ENCODE measurements around the gene TIMM23. TPM values are rescaled to one million over a fixed set of nuclear protein-coding genes. Genes with fewer than 3 reads are reported as not detected.

The TIMM23 gene
- polyA plus RNA-seq, 2 of the 4 experiments (the other 2 are of a cell fraction), result 134 to 202 TPM

GRCh38 chr10:46052791-46053375, 80.6 kb downstream of the TIMM23 start:
- ATAC-seq, result peak; percentile 18 to 36; a peak in 1 of 6 replicates
- no peaks in the 10 kb centered on the region for H3K9me3 ChIP-seq
- peaks cover 6% of the 10 kb centered on the region; the same call in 1 of the 3 replicates for H3K4me1 ChIP-seq
- CTCF ChIA-PET, result interaction anchor here (1.0 to 1.6 kb wide), 2 partner anchors 21 to 23 kb away, joined by 3 read pairs; no protein-coding TSS in a partner anchor
- POLR2A ChIA-PET, result no interaction called here
- H3K4me2 ChIP-seq, result no peak overlapping the region
- no peak for FAIRE-seq
- no peak for DNase-seq (ENCODE audit: low read depth in 1 of 2, low spot score in 1 of 2)
- TF ChIP-seq CTCF (IDR thresholded peaks at IDR 0.05) (no peak), MYC (IDR thresholded peaks at IDR 0.05; ENCODE audit: borderline replicate concordance, low read length) (no peak), EHF (CRISPR knock-in tag; IDR thresholded peaks at IDR 0.05) (no peak), ZNF302 (CRISPR knock-in tag; IDR thresholded peaks at IDR 0.05) (no peak), SMC3 (IDR thresholded peaks at IDR 0.05) (no peak), FOSL2 (IDR thresholded peaks at IDR 0.05) (no peak), FOSL2 (CRISPR knock-in tag; IDR thresholded peaks at IDR 0.05) (no peak), HMGXB4 (CRISPR knock-in tag; IDR thresholded peaks at IDR 0.05; ENCODE audit: borderline replicate concordance) (no peak), ZFP36 (IDR thresholded peaks at IDR 0.05; ENCODE audit: borderline replicate concordance, partially characterized antibody) (no peak), EHMT2 (IDR thresholded peaks at IDR 0.05; ENCODE audit: low read depth) (no peak), MAZ (IDR thresholded peaks at IDR 0.05; ENCODE audit: borderline replicate concordance, low read depth, low read length) (no peak), FOXS1 (CRISPR knock-in tag; IDR thresholded peaks at IDR 0.05) (no peak), ZSCAN20 (CRISPR knock-in tag; IDR thresholded peaks at IDR 0.05) (no peak), KDM5A (IDR thresholded peaks at IDR 0.05) (no peak), RCOR1 (IDR thresholded peaks at IDR 0.05; ENCODE audit: low read depth, low read length) (no peak), TP53 (CRISPR knock-in tag; IDR thresholded peaks at IDR 0.05) (no peak), POLR2A (IDR thresholded peaks at IDR 0.05; ENCODE audit: low read length) (no peak), POLR2AphosphoS2 (conservative IDR thresholded peaks at IDR 0.05; ENCODE audit: low read length) (no peak)
- H3K27ac ChIP-seq, result no peak overlapping the region
- 75% methylated on average over 6 of the region's 6 CpGs for WGBS (ENCODE audit: missing lambda C conversion rate)
- H3K4me3 ChIP-seq, result no peak overlapping the region

Small RNA genes within 50 kb of the gene (small RNA-seq; reads per million reads assigned to genes)
- gene SNORA74C-1, result 0 reads per million in 6 experiments

Other genes starting within 250 kb of the TIMM23 start
- gene WASHC2C, start 245.2 kb upstream of the TIMM23 start, polyA plus RNA-seq (2011; rRNA removed), result 27.7 and 38.7 TPM in 2 replicates
- 19.8 to 24.9 TPM (median 24.7 TPM) in 3 replicates for gene WASHC2C, start 245.2 kb upstream of the TIMM23 start, polyA plus RNA-seq (2017; fragmentation: RNase III; extraction: RNeasy Plus Mini Kit Qiagen cat#74134 plus additional on column Dnase treatment)
- gene AGAP4, start 125.0 kb upstream of the TIMM23 start, polyA plus RNA-seq (2011; rRNA removed), result 12.2 TPM in 2 replicates
- gene AGAP4, start 125.0 kb upstream of the TIMM23 start, polyA plus RNA-seq (2017; fragmentation: RNase III; extraction: RNeasy Plus Mini Kit Qiagen cat#74134 plus additional on column Dnase treatment), result 6.3 to 7.7 TPM (median 6.4 TPM) in 3 replicates
- 112 and 119 TPM in 2 replicates for gene NCOA4, start 58.1 kb downstream of the TIMM23 start, polyA plus RNA-seq (2011; rRNA removed)
- gene NCOA4, start 58.1 kb downstream of the TIMM23 start, polyA plus RNA-seq (2017; fragmentation: RNase III; extraction: RNeasy Plus Mini Kit Qiagen cat#74134 plus additional on column Dnase treatment), result 67.6 to 72.1 TPM (median 71.2 TPM) in 3 replicates
- gene MSMB, start 73.8 kb downstream of the TIMM23 start, polyA plus RNA-seq (2011; rRNA removed), result 0.26 and 0.61 TPM in 2 replicates
- not detected in 3 replicates for gene MSMB, start 73.8 kb downstream of the TIMM23 start, polyA plus RNA-seq (2017; fragmentation: RNase III; extraction: RNeasy Plus Mini Kit Qiagen cat#74134 plus additional on column Dnase treatment)

Measured in A549 (cell line).